Endothelial cell of umbilical vein (primary cell): ENCODE measurements around the gene TXNDC8. TPM values are rescaled to one million over a fixed set of nuclear protein-coding genes. Genes with fewer than 3 reads are reported as not detected.

ENCODE experiments used
- BruUV-seq: library from RNA; stranded (reverse); fragments of 400-500 nt; replicated peaks from 2 replicates; lab custom pipeline; 2021; lab: Mats Ljungman, UMichigan
- CTCF ChIA-PET: fragments of 300-600, 350-600 bp; sonication (Branson Sonifier 250); formaldehyde crosslinking; loops from one replicate; lab custom pipeline; 2021; ENCODE audit warnings: antibody characterized with exemption, inconsistent platforms; lab: Charles Lee
- POLR2A ChIA-PET: fragments of 300-600, 350-600 bp; sonication (Branson Sonifier 250); formaldehyde crosslinking; loops from one replicate; lab custom pipeline; 2021; ENCODE audit warnings: antibody characterized with exemption, inconsistent platforms; lab: Charles Lee
- DNase-seq: peaks from one replicate; pipeline ENCODE4 v3.0.0-alpha.2; 2011; ENCODE audit warnings: low read depth, low spot score
- FAIRE-seq: peaks from 2 replicates; lab custom pipeline; 2011; peaks lifted over from hg19 to GRCh38; lab: Jason Lieb, UNC
- H2AFZ ChIP-seq: 2 replicates; pipeline ENCODE4 v1.6.0; 2012; ENCODE audit warnings: low read depth, low read length, control low read depth, inconsistent platforms
- H3K27ac ChIP-seq: 2 replicates; pipeline ENCODE4 v1.5.1; 2011; ENCODE audit warnings: low read depth, mild to moderate bottlenecking, control low read depth, low read length, moderate library complexity; ENCODE audit not compliant: insufficient read depth
- H3K27me3 ChIP-seq, 2 experiments: 2 replicates each; pipeline versions ENCODE4 v1.6.0 to v1.6.1; 2011; ENCODE audit warnings: low read length in 2 of 2, mixed read lengths in 1 of 2; ENCODE audit not compliant: control insufficient read depth in 2 of 2, insufficient read depth in 2 of 2
- H3K36me3 ChIP-seq, 2 experiments: 2 replicates in 1 of 2; 3 replicates in 1 of 2; pipeline ENCODE4 v1.5.1; 2011; ENCODE audit warnings: low read length in 2 of 2, mild to moderate bottlenecking in 1 of 2, moderate library complexity in 1 of 2; ENCODE audit not compliant: control insufficient read depth in 2 of 2, insufficient read depth in 2 of 2; ENCODE audit errors: extremely low read depth in 1 of 2
- H3K4me1 ChIP-seq: 3 replicates; pipeline ENCODE4 v1.5.1; 2011; ENCODE audit warnings: mild to moderate bottlenecking, low read length; ENCODE audit not compliant: control insufficient read depth, insufficient read depth; ENCODE audit errors: extremely low read depth
- H3K4me2 ChIP-seq: 2 replicates; pipeline ENCODE4 v1.6.1; 2011; ENCODE audit warnings: low read length, control low read depth, mixed read lengths; ENCODE audit not compliant: insufficient read depth
- H3K4me3 ChIP-seq, 3 experiments: fragments of 200-600 bp in 1 of 3; sonication (generic), shearing (Covaris generic) in 1 of 3; replicated peaks in 1 of 3; 2 replicates each; pipeline ENCODE4 v1.5.1; 2011 to 2016; ENCODE audit warnings: control low read depth in 3 of 3, low read length in 3 of 3, mild to moderate bottlenecking in 2 of 3, inconsistent platforms in 1 of 3, low read depth in 1 of 3, moderate library complexity in 1 of 3; ENCODE audit not compliant: insufficient read depth in 1 of 3
- H3K79me2 ChIP-seq: 2 replicates; pipeline ENCODE4 v1.6.0; 2012; ENCODE audit warnings: low read length, inconsistent platforms; ENCODE audit not compliant: control insufficient read depth, insufficient read depth
- H3K9ac ChIP-seq: replicated peaks from 2 replicates; pipeline ENCODE3; 2011; ENCODE audit warnings: low read length, control low read depth; ENCODE audit not compliant: insufficient read depth; ENCODE audit errors: extremely low read depth
- H3K9me1 ChIP-seq: replicated peaks from 3 replicates; pipeline ENCODE4 v1.6.0; 2011; ENCODE audit warnings: mild to moderate bottlenecking, low read length; ENCODE audit not compliant: control insufficient read depth, insufficient read depth; ENCODE audit errors: extremely low read depth
- H3K9me3 ChIP-seq: replicated peaks from 2 replicates; pipeline ENCODE4 v1.5.1; 2012; ENCODE audit warnings: low read length, inconsistent platforms; ENCODE audit not compliant: control insufficient read depth, insufficient read depth
- H4K20me1 ChIP-seq: replicated peaks from 2 replicates; pipeline ENCODE3; 2011; ENCODE audit warnings: mild to moderate bottlenecking, low read length; ENCODE audit not compliant: control insufficient read depth, insufficient read depth; ENCODE audit errors: extremely low read depth
- CTCF ChIP-seq, 2 donors: IDR thresholded peaks; 1 replicate in 1 of 2; 2 replicates in 1 of 2; pipeline ENCODE4 v1.5.1; 2011; ENCODE audit warnings: low read length in 2 of 2, mild to moderate bottlenecking in 2 of 2, moderate library complexity in 2 of 2, control low read depth in 1 of 2, inconsistent platforms in 1 of 2, low read depth in 1 of 2; ENCODE audit not compliant: insufficient read depth in 1 of 2; ENCODE audit errors: extremely low read depth in 1 of 2
- EZH2 ChIP-seq: IDR thresholded peaks from 2 replicates; pipeline ENCODE4 v1.6.1; 2012; ENCODE audit warnings: borderline replicate concordance, low read depth, mild to moderate bottlenecking, moderate library complexity, low read length, inconsistent platforms; ENCODE audit not compliant: severe bottlenecking
- FOS ChIP-seq: IDR thresholded peaks from 2 replicates; pipeline ENCODE4 v1.6.1; 2011; ENCODE audit warnings: mild to moderate bottlenecking, low read length, moderate library complexity, borderline replicate concordance; ENCODE audit not compliant: insufficient read depth
- GATA2 ChIP-seq: IDR thresholded peaks from 2 replicates; pipeline ENCODE4 v1.7.0; 2011; ENCODE audit warnings: low read depth, mild to moderate bottlenecking, moderate library complexity, mixed read lengths, low read length; ENCODE audit not compliant: insufficient read length, insufficient read depth
- JUN ChIP-seq: IDR thresholded peaks from 2 replicates; pipeline ENCODE4 v1.6.1; 2011; ENCODE audit warnings: borderline replicate concordance, low read depth; ENCODE audit not compliant: insufficient read length, insufficient read depth
- MYC ChIP-seq: IDR thresholded peaks from one replicate; pipeline ENCODE4 v1.6.1; 2011; ENCODE audit warnings: mild to moderate bottlenecking, low read depth, low read length
- POLR2A ChIP-seq: IDR thresholded peaks from 2 replicates; pipeline ENCODE4 v1.6.1; 2012; ENCODE audit warnings: low read depth, mild to moderate bottlenecking, control low read depth, low read length
- POLR2AphosphoS5 ChIP-seq: IDR thresholded peaks from 2 replicates; pipeline ENCODE4 v1.6.1; 2012; ENCODE audit warnings: low read depth, mild to moderate bottlenecking, control low read depth, low read length, moderate library complexity; ENCODE audit not compliant: insufficient read depth
- dilution Hi-C: fragments of 300-500 bp; cut with MboI; formaldehyde crosslinking; loops from one replicate; pipeline ENCODE4 v1.15.0; 2019; ENCODE audit warnings: low sequenced_read_pairs; ENCODE audit not compliant: extremely low pct_ligation_motif_present
- intact Hi-C: fragments of 100-400 bp; cut with micrococcal nuclease; formaldehyde crosslinking; loops from one replicate; pipeline ENCODE4 v1.10.0; 2022
- polyA plus RNA-seq, 4 experiments: library from polyadenylated mRNA; depleted of rRNA in 3 of 4; stranded (reverse) in 3 of 4; unstranded in 1 of 4; fragments of >200 nt; gene quantifications; 2 replicates each; pipeline versions ENCODE4 v1.2.1 to v1.2.3, GENCODE V29; 2011 to 2012; ENCODE audit warnings: missing spikeins in 1 of 4
- total RNA-seq: library from RNA; stranded (reverse); gene quantifications from 2 replicates; pipeline ENCODE4 v1.2.3, GENCODE V29; 2021
- TF ChIP-seq, protein P1 (sequence below): IDR thresholded peaks from 2 replicates; pipeline ENCODE4 v1.6.1; 2011; ENCODE audit not compliant: insufficient read depth, insufficient read length

The TXNDC8 gene
- total and polyA plus RNA-seq, 2 donors (not counting 3 experiments of a cell fraction or from before 2014, with no cell fraction given) = not detected

DNA sequence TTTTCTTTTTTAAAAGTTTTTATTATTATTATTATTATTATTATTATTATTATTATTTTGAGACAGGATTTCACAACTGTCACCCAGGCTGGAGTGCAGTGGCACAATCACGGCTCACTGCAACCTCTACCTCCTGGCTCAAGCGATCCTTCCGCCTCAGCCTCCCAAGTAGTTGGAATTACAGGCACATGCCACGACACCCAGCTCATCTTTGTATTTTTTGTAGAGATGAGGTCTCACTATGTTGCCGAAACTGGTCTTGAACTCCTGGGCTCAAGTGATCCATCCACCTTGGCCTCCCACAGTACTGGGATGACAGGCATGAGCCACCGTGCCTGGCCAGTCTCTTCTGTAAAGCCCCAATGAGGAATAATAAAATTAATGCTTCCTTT lies 50.4 kb downstream of the TXNDC8 start:
- Histone ChIP-seq H3K36me3 (no peaks in the 10 kb centered on the region), H4K20me1 (no peaks in the 10 kb centered on the region), H2AFZ (no peak overlapping the region), H3K4me2 (no peak overlapping the region), H3K9ac (no peak overlapping the region), H3K4me1 (no peaks in the 10 kb centered on the region), H3K27me3 (no peaks in the 10 kb centered on the region), H3K27ac (no peak overlapping the region), H3K79me2 (no peaks in the 10 kb centered on the region), H3K4me3 (no peak overlapping the region), H3K9me3 (no peaks in the 10 kb centered on the region), H3K9me1 (no peaks in the 10 kb centered on the region)
- FAIRE-seq (no peak), DNase-seq (no peak)
- BruUV-seq = no TSS peak
- ChIA-PET POLR2A (no interaction called here), CTCF (no interaction called here)
- dilution Hi-C loops (no loop called here), intact Hi-C loops (no loop called here)
- TF ChIP-seq POLR2A (no peak), EZH2 (no peak), POLR2AphosphoS5 (no peak), JUN (no peak), FOS (no peak), GATA2 (no peak), MYC (no peak), CTCF (IDR thresholded peaks at IDR 0.05; ENCODE audit: extremely low read depth in 1 of 2, insufficient read depth in 1 of 2, low read depth in 1 of 2, low read length in 2 of 2) (no peak)
- TF ChIP-seq, protein P1, sequence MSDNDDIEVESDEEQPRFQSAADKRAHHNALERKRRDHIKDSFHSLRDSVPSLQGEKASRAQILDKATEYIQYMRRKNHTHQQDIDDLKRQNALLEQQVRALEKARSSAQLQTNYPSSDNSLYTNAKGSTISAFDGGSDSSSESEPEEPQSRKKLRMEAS = no peak
